Measurements from ENCODE around the gene C1QTNF6.
"Not testable (repeated sequence)": the region's sequence is repeated elsewhere in the genome, so short reads cannot be mapped to it uniquely, and the experiment has no call there.

The C1QTNF6 gene

DNA sequence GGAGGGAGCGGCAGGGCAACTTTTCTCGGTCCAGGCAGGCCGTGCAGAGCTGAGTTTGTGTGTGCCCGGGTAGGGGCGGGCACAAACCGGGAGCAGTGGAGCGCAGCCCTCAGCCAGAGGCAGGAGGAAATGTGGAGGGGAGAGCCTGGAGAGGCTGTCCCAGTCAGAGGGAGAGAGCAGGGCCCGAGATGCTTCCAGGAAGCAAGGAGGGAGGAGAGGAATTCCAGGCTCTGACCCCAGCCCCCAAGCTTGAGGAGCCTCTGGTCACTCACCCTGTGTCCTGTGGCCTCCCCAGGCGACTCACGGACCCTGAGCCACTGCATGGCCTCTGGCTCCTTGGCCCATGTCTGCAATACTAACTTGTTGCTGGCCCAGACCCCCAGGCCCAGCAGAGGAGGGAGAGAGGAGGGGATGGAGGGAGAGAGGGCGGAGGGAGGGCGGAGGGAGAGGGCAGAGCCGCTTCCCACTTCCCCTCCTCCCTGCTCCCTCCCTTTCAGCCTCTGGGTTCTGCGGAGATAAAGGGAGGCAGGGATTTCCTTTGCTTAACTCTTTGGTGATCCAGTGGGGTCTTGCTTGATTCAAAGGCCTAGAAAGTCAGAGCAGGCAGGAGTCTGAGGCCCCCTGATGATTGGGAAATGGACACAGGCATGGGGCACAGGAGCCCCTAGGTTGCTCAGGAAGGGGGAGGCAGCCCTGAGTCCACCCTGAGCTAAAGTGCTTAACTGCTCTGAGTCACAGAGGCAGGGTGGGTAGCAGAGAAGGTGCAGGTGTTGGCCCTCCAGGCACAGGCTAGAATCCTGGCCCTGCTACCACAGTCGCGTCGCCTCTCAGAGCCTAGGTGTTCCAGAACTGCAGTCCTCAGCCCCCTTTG lies at the start of gene C1QTNF6:
Gene C1QTNF6 (minus strand): TSS at position 357 of the 871 bp plus-strand sequence. CDS start 34 bp downstream, at position 323.
- DNase-seq = no peak

DNA sequence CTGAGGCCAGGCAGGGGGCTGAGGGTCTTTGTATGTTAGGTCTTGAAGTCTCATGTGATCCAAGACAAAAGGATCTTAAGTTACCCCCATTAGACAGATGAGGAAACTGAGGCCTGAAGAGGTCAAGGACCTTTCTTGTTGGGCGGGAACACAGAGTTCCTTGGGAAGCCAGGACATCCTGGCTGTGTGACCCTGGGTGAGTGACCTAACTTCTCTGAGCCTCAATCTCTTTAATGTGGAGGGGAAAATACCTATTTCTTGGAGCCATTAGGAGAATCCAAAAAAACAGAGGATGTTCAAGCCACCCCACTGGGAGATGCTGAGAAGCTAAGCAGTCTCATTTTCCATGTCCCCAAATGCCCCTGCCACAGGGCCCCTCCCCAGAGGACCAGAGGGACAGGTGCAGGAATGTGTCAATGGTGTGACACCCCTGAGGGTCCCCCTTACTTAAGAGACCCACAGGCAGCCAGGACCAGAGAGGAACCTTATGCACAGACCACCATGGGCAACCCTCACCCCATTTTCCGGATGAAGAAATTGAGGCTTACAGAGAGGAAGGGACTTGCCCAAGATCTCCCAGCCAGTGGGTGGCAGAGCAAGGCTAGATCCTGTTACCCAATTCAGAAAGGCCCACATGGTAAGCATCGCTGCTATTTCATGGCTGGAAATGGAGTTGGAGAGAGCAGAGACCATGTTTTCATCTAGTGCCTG lies 48.0 kb upstream of the C1QTNF6 start:
- DNase-seq = no peak

- DNase-seq = no peak
Measured at GRCh38 chr22:37234736-37235711, 47.0 kb upstream of the C1QTNF6 start.

DNA sequence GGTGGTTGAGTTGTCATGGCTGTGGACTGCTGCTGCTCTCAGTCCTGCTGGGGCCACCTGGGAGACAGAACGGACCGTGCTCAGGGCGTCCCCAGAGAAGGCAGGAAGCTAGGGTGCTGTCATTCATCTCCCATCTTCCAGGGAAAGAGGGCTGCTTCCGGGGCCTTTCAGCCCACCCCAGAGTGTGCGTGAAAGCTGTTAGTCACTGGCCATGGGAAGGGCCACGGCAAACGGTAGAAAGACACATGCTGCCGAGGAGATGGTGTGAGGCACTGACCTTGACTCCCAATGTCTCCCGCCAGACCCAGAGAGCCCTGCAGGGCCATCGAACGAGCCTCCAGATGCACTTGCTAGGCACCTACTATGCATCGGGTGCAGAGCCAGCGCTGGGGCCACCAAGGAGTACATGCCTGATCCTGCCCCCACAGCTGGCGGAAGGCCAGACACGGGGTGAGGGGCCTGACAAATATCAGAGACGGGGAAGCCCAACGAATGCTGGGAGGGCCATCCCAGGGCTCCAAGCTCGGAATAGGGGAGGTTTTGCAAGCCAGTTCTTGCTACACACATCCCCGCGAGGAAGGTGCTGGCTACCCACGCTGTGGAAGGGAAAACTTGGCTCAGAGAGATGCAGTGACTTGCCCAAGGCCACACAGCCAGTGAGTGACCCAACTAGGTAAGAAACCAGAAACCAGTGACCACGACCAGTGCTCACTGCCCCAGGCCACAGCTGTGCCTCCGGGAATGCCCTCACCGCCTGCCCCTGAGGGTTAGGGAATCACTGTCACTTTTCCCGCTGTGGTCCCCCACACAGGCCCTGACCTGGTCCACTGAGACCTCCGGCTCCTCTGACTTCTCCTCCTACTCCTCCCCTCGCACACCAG lies 45.9 kb upstream of the C1QTNF6 start:
- DNase-seq = peak in 1 of 2 experiments; percentile 26

DNA sequence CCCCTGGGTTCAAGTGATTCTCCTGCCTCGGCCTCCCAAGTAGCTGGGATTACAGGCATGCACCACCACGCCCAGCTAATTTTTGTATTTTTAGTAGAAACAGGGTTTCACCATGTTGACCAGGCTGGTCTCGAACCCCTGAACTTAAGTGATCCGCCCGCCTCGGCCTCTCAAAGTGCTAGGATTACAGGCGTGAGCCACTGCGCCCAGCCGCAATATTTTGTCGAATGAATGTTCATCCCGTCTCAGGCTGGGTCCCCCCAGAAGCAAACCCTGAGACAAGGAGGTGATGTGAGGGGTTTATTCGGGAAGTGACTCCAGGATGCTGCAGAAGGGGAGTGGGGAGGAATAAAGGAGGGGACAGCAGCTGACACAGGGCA lies 45.3 kb upstream of the C1QTNF6 start:
- DNase-seq = not testable (repeated sequence)

DNA sequence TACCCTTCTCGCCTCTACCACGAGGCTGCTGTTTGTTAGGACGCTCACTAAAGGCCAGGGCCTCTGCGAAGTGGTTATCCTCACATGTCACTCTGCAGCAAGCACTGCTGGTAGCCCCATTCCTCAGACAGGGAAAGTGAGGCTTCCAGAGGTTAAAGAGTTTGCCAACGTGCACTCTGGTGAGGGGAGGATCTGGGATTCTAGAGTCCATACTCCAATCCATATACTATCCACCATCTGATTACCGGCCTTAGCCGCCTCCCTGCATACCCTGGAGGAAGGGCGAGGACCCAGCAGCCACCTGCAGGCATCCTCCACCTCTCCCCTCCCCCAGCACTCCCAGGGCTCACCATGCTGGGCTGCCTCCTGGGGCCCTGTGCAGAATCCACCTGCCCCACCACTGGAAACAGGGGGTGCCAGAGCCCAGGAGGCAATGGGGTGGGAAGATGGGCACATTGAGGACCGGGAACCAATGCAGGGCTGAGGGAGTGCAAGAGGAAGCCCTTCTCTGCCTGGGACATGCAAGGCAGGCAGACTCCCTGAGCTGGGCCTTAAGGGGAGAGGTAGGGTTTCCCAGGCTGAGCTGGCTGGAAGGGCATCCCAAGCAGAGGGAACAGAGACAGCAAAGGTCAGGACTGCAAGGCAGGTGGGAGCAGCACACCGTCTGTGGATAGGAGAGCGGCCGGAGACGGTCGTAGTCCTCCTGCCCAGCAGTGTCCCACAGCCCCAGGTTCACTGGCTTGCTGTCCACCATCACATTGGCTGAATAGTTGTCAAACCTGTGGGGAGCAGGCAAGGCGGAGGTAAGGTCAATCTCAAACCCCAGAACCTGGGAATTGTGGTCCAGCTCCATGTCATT lies 44.3 kb upstream of the C1QTNF6 start:
- DNase-seq = peak in 1 of 2 experiments; percentile 37

DNA sequence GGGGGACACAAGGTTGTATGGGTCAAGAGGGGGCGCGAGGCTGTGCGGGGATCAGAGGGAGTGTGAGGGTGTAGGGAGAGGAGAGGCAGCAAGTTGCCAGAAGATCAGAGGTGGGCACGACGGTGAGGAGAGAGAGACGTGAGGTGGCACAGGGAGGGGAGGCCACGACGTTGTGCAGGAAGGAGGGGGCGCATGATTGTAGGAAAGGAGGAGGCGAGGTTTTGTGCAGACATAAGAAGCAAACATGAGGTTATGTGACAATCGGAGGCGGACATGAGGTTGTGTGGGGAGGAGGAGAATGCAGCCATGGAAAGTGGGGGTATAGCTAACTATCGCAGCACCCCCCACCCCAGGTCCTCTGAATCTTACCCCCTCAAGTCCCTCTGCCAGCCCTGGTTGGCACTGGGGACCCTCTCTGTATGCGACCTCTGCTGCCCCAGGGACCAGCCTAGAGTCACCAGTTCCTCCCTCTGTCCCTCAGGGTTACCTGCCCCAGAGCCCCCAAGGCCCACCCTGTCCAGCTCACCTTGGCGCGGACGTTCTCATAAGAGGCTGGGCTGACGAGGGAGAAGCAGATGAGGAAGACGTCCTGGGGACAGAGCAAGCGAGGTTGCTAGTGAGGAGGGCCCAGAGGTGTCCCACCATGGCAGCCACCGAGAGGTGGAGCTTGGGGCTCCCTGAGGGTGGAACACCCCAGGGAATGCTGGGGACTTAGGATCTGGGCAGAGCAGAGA lies 43.5 kb upstream of the C1QTNF6 start:
- peak; percentile 56 to 66 for DNase-seq

DNA sequence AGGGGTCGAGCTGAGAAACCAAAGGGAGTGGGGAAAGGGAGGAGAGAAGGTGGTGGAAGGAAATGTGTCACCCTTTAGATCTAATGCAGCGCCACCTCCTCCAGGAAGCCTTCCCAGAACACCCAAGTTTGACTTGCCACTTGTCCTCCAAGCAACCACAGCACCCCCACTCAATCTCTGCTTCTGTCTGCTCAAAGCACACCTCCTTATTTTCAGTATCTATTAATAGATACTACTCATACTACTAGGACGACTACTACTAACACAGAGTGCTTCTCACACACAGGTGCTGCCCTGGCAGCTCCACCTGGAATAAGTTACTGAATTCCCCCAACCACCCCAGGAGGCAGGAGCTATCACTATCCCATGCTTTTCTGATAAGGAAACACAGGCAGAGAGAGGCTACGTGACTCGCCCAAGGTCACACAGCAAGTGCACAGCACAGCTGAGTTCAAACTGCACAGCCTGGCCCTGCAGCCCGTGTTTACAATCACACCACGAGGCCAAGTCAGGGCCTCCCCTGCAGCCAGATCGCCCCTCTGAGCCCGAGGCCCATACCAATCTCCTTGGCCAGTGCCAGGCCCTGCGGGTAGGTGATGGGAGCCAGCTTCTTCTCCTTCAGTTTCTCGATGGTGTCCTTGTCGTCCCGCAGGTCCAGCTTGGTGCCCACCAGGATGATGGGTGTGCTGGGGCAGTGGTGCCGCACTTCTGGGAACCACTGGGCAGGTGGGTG lies 42.8 kb upstream of the C1QTNF6 start:
- DNase-seq = peak; percentile 88 to 92

- DNase-seq = peak; percentile 91 to 93
Measured at GRCh38 chr22:37229805-37230672, 42.0 kb upstream of the C1QTNF6 start.

DNA sequence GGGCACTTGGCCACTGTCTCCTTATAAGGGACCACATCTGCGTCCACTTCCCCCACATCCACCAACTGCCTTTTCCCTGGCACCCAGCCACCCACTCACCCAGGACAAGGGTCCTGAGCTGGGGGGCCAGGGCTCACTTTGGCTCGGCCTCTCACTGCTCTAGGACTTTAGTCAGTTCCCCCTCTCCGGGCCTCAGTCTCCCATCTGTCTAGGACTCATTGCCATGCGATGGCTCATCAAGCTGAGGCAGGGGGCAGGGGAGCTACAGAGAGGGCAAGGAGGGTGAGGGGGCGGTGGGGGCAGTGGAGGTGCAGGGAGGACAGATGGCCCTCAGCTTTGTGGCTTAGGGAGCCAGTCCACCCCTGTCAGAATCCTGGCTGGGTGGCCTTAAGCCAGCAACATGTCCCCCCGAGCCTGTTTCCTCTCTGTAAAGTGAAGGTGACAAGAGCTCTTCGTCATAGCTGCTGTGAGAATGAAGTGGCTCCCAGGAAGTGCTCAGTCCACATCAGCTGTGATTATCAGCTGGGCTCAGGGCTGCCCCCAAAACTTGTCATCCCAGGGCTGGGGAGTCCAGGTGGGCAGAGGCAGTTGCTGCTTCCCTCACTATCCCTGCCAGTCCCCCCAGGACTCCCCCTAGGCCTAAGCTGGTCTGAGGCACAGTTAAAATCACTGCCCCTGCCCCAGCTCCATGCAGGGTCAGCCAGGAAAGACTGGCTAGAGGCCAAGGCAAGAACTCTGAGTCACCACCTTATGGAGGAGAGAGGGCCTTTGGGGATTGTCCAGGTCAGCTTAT lies 41.2 kb upstream of the C1QTNF6 start:
- peak; percentile 49 to 59 for DNase-seq

GRCh38 chr22:37228106-37229011 lies 40.3 kb upstream of the C1QTNF6 start:
- DNase-seq = peak; percentile 45 to 56

DNA sequence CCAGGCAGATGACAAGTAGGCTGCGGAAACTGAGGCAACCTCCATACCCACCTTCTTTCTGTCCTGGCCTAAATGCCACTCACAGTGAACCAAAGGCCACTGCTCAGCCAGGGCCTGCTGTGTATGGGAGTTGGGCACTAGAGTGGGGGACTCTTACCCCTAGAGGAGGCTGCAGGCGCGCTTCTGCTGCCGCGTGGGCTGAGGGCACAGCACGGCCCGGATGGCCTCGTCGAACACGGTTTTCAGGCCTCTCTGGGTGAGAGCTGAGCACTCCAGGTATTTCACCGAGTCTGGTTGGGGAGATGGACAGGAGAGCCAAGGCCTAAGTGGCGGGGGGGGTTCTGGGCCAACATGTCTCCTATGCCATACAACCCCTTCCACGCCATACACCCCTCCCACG lies 38.5 kb upstream of the C1QTNF6 start:
- DNase-seq = peak in 1 of 2 experiments; percentile 27

DNA sequence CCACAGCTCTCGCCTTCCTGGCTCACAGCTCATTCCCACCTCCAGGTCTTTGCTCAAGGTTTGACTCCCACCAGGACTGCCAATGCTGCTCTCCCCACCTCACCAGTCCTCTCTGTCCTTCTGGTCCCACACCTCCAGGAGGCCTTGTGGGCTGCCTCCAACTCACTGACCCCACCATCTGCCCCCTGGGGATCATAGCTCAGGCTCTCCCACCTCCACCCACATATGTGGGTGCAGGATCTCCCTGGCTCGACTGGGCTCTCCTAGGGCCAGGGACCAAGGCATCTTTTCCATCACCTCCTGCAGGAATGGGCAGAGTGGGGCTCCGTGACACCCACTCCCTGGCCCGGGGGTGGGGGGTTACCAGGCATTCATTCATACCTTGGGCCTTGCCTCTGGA lies 38.0 kb upstream of the C1QTNF6 start:
- DNase-seq = no peak

DNA sequence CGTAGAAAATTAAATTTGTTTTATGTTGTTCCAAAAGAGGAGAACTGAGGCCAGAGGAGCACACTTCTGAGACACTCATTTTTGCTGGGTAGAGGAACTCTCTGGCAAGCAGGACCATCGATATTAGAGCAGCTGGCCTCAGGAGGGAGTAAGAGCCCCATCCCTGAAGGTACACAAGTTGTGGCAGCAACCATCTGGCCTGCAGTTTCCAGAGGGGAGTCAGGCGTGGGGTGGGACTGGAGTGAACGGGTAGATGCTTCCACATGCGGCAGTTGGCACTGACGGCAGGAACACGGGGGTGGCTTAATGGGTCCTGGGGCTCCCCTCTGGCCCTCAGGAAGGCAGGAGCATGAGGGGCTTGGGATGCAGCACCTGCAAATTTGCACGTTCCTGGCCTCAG lies 37.4 kb upstream of the C1QTNF6 start:
- no peak for DNase-seq

DNA sequence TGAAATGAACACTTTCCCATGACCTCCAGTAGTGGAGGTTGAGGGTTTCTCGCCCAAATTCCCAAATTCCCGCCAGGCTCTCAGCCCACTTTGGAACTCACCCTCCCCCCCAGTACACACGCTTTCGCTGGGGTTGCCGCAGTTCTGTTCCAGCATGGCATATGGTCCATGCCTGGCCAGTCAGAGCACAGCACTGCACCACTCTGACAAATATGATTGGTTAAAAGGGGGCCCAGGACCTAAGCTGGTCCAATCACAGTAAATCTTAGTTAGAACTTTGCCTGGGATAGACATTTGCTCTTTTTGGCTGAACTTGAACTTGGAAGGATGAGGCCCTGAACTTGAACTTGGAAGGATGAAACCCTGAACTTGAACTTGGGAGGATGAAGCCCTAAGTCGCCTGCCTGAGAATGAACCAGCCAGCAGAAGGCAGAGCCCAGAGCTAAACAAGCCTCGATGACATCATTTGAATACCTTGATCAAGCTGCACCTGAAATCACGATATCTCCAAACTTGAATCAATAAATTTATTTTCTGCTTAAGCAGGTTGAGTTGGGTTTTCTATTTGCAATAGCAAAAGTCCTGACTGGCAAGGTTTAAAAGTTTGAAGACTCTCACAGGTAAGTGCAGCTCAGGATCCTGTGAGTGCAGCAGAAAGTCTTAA lies 36.8 kb upstream of the C1QTNF6 start:
- DNase-seq = no peak

Data from activated CD4-positive, alpha-beta T cell treated with anti-CD3 and anti-CD28 coated beads, Interleukin-2, amount 50 U/mL, for 48 hours (primary cell).